GM21786 (cell line): Measurements from ENCODE around the gene CORO7.
A peak's percentile ranks its signal among the peaks of the same experiment; 100 is the strongest.

ENCODE experiments used
- ATAC-seq: cut with Tn5 transposase; IDR thresholded peaks from one replicate; pipeline ENCODE4 v1.9.1; 2021; ENCODE audit not compliant: unreplicated experiment

The CORO7 gene

DNA sequence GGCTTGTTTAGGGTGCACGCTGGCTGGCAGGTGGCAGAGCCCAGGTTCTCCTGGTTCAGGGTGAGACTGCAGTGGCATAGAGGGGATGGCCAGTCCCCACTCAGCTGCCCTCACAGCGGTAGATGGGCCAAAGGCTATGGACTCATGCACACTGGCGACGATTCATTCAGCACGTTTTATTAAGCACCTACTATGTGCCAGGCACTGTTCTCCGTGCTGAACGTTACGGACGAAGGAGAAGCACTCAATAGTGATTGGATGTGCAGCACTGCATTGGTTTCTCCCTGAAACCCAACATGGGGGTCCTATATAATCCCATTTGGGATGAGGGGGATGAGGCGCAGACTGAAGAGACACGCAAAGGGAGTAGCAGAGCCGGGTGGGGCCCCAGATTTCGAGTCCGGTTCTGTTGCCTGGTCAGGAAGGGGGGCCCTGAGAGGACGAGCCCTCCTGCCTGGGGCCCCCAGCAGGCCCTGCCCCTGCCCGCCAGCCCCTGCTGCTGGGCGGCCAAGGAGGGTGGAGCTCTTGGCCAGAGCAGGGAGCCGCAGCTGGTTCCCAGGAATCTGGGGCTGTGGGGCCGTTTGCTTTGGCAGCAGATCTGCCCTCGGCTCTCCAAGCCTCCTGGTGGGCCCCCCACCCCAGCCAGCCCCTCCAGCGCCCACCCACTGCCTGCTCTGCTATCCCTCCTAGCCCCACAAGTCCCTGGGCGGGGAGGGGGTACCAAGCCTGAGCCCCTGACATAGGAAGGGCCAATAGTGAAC is 91.7 kb downstream of the CORO7 start:
- no peak for ATAC-seq

DNA sequence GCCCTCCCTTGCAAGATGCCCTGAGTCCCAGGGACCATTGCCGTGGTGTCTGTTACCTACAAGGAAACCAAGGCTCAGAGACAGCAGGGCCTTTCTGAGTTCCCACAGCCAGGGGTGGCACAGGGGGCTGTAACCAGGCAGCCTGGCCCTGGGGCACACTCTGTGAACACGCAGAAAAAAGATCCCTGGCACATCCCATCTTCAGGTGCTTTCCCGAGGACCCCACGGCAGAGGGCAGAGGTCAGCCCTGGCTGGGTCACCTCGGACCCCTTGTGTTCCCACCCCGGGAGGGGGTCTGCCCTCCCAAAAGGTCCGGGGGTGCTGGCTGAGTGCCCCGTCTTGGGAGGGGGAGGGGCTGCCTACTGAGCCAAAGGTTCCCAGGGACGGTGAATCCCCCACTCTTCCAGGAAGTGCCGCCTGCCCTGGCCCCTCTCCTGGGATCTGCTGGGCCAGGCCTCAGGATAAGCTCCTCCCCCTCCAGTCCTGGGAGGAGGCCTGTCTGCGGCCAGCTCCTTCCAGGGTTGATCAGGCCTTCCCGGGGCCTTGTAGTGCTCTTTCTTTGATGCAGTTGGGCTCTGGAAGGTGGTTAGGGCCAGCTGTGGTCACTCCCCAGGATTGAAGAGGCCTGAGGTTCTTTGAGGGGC is 92.4 kb downstream of the CORO7 start:
- no peak for ATAC-seq

DNA sequence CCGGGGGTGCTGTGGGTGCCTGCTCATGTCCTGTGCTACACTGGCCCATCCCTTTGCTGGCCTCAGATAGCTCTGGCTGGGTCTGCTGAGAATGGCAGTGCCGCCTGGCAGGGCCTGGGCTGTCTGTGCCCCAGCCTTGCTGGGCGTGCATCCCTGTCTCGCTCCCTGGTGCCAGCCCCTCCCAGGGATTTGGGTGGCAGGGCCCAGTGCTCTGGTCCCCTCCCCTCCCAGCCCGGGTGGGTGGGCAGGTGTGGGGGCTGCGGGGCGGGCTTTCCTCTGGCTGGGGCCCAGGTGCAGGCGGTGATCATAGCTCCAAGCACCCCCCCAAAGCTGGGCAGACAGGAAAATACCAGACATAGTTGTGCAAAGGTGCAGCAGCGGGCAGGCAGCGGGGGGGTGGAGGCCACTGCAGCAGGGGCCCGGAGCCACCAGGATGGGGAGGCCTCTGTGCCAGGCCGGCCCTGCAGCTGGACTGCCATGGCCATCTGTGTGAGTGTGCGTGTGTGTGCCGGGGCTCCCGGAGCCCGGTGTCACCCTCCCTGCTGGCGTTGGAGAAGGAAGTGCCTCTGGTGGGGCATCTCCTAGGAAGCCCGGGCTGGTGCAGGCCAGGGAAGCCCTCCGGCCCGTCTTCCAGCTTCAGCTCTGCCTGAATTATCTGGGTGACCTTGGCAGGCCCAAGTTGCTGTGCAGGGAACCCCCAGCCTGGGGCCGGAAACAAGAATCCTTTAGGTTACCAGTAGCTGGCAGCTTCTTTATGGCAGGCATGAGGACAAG is 93.1 kb downstream of the CORO7 start:
- ATAC-seq = no peak

GRCh38 chr16:4322121-4323052 is 94.0 kb downstream of the CORO7 start:
- no peak for ATAC-seq

DNA sequence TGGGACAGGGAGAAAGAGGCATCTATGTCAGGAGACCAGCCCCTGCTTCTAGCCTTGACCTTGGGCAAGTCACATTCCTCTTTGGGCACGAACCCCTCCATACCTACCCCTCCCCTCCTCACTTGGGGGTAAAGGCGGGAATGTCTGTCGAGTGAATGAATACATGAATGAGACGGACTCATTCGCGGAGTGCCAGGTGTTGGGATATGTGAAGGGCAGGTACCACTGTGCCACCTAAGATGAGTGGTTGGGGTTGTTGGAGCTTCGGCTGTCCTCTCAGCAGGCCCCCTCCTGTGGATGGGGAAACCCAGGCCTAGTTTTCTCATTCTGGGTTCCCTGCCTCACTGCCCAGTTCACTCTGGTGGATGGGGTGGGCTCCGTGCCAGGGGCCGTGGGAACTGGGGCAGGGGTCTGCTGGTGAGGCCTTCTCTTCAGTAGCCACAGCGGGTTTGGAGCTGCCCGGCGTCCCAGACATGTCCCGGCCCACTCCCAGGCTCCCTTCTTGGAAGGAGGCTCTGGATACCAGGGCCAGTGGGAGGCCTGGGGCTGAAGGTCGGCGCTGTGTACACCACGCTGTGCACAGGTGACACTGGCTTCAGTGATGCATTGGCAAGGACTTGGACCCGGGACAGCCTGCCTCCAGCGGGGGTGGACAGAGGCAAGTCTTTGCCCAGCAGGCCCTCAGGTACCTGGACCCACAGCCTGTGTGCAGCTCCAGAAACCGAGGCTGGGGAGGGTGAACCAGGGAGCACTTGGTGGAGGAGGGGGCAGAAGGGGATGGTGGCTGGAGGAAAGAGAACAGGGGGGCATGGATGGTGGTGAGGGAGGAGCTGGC is 94.9 kb downstream of the CORO7 start:
- ATAC-seq = no peak

DNA sequence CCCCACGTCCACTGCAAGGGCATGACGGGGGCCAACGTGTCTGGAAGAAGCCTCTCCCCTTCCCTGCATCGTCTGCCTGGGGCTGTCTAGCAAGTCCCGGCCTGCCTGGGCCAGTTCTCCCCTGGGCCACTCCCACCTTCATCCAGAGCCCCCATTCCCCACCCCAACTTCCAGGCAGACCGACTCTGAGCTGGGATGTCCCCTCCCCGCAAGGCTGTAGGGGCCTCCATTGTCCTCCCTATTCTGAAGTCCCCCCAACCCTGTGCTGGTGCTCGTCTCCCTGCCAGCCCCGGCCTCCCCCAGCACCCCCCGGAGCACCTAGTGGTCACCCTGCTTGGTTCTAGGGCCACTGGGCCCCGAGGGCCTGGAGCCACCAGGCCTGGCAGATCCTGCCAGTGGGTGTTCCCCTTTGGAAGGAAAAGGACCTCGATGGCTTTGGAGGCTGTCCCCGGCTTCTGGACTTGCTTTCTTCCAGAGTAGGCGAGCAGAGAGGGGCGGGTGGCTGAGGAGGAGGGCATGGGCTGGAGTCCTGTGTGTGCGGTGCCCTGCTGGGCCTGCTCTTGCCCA is 95.7 kb downstream of the CORO7 start:
- no peak for ATAC-seq

GRCh38 chr16:4319454-4320421 is 96.7 kb downstream of the CORO7 start:
- peak; percentile 43 for ATAC-seq

DNA sequence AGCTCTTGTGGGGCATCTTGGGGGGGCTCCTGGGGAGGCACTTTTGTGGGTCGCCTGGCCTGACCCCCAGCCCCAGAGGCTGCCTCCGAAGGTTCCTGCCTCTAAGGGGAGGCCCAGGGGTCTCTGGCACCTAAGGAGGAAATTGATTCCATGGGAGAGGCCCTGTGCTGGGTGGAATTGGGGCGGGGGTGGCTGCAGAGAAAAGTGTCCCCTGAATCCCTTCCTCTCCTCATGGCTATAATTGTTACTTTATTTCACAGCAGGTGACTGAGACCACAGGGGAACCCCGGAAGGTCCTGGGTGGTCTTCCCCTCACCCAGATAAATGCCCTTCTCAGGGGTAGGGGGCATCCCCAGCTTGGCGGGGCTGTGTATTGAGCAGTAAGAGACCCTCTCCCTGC is 97.4 kb downstream of the CORO7 start:
- ATAC-seq = no peak

DNA sequence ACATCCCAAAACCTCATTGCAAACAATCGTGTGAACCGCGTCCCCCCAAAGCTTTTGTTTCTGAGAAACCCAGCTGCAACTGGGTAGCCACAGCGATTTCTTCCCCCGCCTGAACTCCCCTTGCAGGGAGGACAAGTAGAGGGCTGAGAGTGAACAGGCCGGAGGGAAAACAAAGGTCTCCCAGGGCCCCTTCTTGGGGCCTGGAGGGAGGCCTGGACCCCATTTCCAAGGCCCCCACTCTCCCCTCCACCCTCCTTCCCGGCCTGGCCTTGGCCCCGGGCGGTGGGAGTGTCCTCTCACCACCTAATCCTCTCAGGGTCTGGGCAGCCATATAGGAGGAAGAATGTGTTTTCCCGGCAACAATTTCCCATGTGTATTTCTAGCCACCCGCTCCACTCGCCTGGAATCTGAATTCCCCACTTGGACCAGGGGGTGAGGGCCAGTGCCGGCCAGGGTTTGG is 97.9 kb downstream of the CORO7 start:
- no peak for ATAC-seq

- ATAC-seq = no peak
Observed at GRCh38 chr16:4317532-4318450, 98.6 kb downstream of the CORO7 start.

- no peak for ATAC-seq
Observed at GRCh38 chr16:4316864-4317531, 99.4 kb downstream of the CORO7 start.

DNA sequence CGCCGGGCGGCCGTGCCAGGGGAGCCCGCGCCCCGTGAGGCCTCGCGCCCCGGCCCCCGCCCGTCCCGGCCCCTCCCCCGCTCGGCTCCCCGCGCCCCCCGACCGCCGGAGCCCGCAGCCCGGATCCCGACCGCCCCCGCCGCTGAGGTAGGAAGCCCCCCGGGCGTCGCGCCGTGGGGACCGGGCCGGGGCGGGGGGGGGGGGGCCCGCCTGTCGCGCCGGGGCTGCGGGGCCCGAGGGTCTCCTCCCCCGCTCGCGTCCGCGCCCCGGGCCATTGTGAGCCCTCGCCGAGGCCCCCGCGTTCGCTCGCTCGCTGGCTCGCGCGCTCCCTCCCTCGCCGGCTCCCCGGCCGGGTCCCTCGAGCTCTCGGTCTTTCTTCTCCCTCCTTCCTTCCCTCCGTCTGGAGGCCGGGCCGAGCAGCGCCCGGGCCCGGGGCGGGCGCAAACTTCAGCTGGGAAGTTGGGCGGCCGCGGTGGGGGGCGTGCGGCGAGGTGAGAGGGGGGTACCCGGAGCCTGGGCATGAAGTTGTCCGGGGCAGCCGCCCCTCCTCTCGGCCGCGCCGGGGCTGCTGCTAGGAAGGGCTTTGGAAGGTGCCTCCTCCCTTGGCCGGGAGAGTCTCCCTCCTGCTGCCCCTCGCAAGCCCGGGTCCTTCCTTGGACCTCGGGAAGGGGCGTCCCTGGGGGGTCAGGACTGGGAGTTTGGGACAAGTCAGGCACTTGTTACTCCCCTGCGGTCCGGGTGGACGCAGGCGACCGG is 100.1 kb downstream of the CORO7 start:
- ATAC-seq = no peak

GRCh38 chr16:4315186-4316107 is 100.9 kb downstream of the CORO7 start, which contains the start of gene GLIS2:
GLIS2 (plus strand) TSS chr16:4316067; CDS start chr16:4332281, 16,214 bp downstream.
- ATAC-seq = no peak

- ATAC-seq = no peak
Observed at GRCh38 chr16:4314532-4315185, 101.7 kb downstream of the CORO7 start.
